GM20431 (cell line): ENCODE results near the gene TBCEL.
"Not testable (repeated sequence)": the region's sequence is repeated elsewhere in the genome, so short reads cannot be mapped to it uniquely, and the experiment has no call there.

ENCODE experiments used
- in situ Hi-C: fragments of 300-500 bp; cut with MseI, MboI; formaldehyde crosslinking; loops from one replicate; pipeline ENCODE4 v1.15.0; 2020; ENCODE audit warnings: low sequenced_read_pairs; ENCODE audit not compliant: unreplicated experiment

Gene TBCEL

GRCh38 chr11:121023848-121024751 lies at the start of gene TBCEL:
Gene TBCEL, plus strand, starts transcription at chr11:121024102. Its CDS starts 21,589 bp downstream, at chr11:121045691.
- in situ Hi-C loops: no loop called here

GRCh38 chr11:120974466-120974865 lies 49.4 kb upstream of the TBCEL start:
- in situ Hi-C loops: no loop called here

GRCh38 chr11:120974965-120975364 lies 48.9 kb upstream of the TBCEL start:
- in situ Hi-C loops: no loop called here

GRCh38 chr11:120977266-120978137 lies 46.4 kb upstream of the TBCEL start:
- in situ Hi-C loops: no loop called here

GRCh38 chr11:120978701-120979100 lies 45.2 kb upstream of the TBCEL start:
- in situ Hi-C loops: no loop called here

- in situ Hi-C loops: no loop called here
Observed at GRCh38 chr11:120985718-120986569, 38.0 kb upstream of the TBCEL start.

- in situ Hi-C loops: no loop called here
Observed at GRCh38 chr11:120988603-120989002, 35.3 kb upstream of the TBCEL start.

GRCh38 chr11:120991830-120992686 lies 31.8 kb upstream of the TBCEL start:
- in situ Hi-C loops: no loop called here

GRCh38 chr11:120994091-120994859 lies 29.6 kb upstream of the TBCEL start:
- in situ Hi-C loops: no loop called here

- in situ Hi-C loops: no loop called here
Observed at GRCh38 chr11:120995184-120995583, 28.7 kb upstream of the TBCEL start.

GRCh38 chr11:120996973-120997372 lies 26.9 kb upstream of the TBCEL start:
- in situ Hi-C loops: no loop called here

- in situ Hi-C loops: no loop called here
Observed at GRCh38 chr11:120998581-120998980, 25.3 kb upstream of the TBCEL start.

GRCh38 chr11:121004206-121004840 lies 19.6 kb upstream of the TBCEL start:
- in situ Hi-C loops: no loop called here

GRCh38 chr11:121006922-121007321 lies 17.0 kb upstream of the TBCEL start:
- in situ Hi-C loops: no loop called here

GRCh38 chr11:121008551-121008950 lies 15.4 kb upstream of the TBCEL start:
- in situ Hi-C loops: no loop called here

- in situ Hi-C loops: no loop called here
Observed at GRCh38 chr11:121012091-121012490, 11.8 kb upstream of the TBCEL start.

GRCh38 chr11:121018746-121019145 lies 5.2 kb upstream of the TBCEL start:
- in situ Hi-C loops: no loop called here

GRCh38 chr11:121021718-121022117 lies 2.2 kb upstream of the TBCEL start:
- in situ Hi-C loops: not testable (repeated sequence)
